HG03060 (cell line): Measurements from ENCODE around the gene NDUFS7.

ENCODE experiments used
- ATAC-seq: cut with Tn5 transposase; IDR thresholded peaks from one replicate; pipeline ENCODE4 v1.9.1; 2021; ENCODE audit warnings: low read depth, moderate number of reproducible peaks; ENCODE audit not compliant: unreplicated experiment

Gene NDUFS7

GRCh38 chr19:1364070-1364704 lies 19.5 kb upstream of the NDUFS7 start:
- ATAC-seq: no peak

GRCh38 chr19:1365319-1366269 lies 18.1 kb upstream of the NDUFS7 start:
- no peak for ATAC-seq

- ATAC-seq: no peak
These were observed 17.4 kb upstream of the NDUFS7 start for GRCh38 chr19:1366296-1366695.

- no peak for ATAC-seq
These were observed 16.5 kb upstream of the NDUFS7 start for GRCh38 chr19:1366899-1367870.

GRCh38 chr19:1369214-1369805 lies 14.4 kb upstream of the NDUFS7 start:
- ATAC-seq: no peak

GRCh38 chr19:1370579-1371361 lies 12.9 kb upstream of the NDUFS7 start:
- no peak for ATAC-seq

- ATAC-seq: no peak
These were observed 10.6 kb upstream of the NDUFS7 start for GRCh38 chr19:1373042-1373533.

- ATAC-seq: no peak
These were observed 10.0 kb upstream of the NDUFS7 start for GRCh38 chr19:1373534-1374249.

- no peak for ATAC-seq
These were observed 9.5 kb upstream of the NDUFS7 start for GRCh38 chr19:1374250-1374577.

GRCh38 chr19:1376415-1376805 lies 7.3 kb upstream of the NDUFS7 start:
- no peak for ATAC-seq

- no peak for ATAC-seq
These were observed 6.3 kb upstream of the NDUFS7 start for GRCh38 chr19:1377176-1377964.

GRCh38 chr19:1377965-1378785 lies 5.5 kb upstream of the NDUFS7 start:
- ATAC-seq: no peak

GRCh38 chr19:1379126-1379905 lies 4.4 kb upstream of the NDUFS7 start:
- ATAC-seq: no peak

GRCh38 chr19:1379961-1380489 lies 3.7 kb upstream of the NDUFS7 start:
- ATAC-seq: no peak

- no peak for ATAC-seq
These were observed 1.5 kb upstream of the NDUFS7 start for GRCh38 chr19:1382250-1382649.

- ATAC-seq: no peak
These were observed 743 bp upstream of the NDUFS7 start for GRCh38 chr19:1383017-1383311.

- no peak for ATAC-seq
These were observed 367 bp downstream of the NDUFS7 start for GRCh38 chr19:1384085-1384462.
